ENCODE data around the gene HIP1.
"Not testable (repeated sequence)": the region's sequence is repeated elsewhere in the genome, so short reads cannot be mapped to it uniquely, and the experiment has no call there.

- TF ChIP-seq CTCF, POLR2A (IDR thresholded peaks at IDR 0.05): not testable (repeated sequence)
Observed at GRCh38 chr7:75780647-75781273, 42.0 kb upstream of the HIP1 start.

Measured in esophagus squamous epithelium (tissue), 4 donors.